NCI-H128 (cell line): ENCODE results near the gene OTOGL.
"Not testable (repeated sequence)": the region's sequence is repeated elsewhere in the genome, so short reads cannot be mapped to it uniquely, and the experiment has no call there.

Source experiments
- DNase-seq: peaks from one replicate; lab custom pipeline; 2025; ENCODE audit not compliant: unreplicated experiment; lab: John Stamatoyannopoulos, UW

OTOGL gene, protein sequence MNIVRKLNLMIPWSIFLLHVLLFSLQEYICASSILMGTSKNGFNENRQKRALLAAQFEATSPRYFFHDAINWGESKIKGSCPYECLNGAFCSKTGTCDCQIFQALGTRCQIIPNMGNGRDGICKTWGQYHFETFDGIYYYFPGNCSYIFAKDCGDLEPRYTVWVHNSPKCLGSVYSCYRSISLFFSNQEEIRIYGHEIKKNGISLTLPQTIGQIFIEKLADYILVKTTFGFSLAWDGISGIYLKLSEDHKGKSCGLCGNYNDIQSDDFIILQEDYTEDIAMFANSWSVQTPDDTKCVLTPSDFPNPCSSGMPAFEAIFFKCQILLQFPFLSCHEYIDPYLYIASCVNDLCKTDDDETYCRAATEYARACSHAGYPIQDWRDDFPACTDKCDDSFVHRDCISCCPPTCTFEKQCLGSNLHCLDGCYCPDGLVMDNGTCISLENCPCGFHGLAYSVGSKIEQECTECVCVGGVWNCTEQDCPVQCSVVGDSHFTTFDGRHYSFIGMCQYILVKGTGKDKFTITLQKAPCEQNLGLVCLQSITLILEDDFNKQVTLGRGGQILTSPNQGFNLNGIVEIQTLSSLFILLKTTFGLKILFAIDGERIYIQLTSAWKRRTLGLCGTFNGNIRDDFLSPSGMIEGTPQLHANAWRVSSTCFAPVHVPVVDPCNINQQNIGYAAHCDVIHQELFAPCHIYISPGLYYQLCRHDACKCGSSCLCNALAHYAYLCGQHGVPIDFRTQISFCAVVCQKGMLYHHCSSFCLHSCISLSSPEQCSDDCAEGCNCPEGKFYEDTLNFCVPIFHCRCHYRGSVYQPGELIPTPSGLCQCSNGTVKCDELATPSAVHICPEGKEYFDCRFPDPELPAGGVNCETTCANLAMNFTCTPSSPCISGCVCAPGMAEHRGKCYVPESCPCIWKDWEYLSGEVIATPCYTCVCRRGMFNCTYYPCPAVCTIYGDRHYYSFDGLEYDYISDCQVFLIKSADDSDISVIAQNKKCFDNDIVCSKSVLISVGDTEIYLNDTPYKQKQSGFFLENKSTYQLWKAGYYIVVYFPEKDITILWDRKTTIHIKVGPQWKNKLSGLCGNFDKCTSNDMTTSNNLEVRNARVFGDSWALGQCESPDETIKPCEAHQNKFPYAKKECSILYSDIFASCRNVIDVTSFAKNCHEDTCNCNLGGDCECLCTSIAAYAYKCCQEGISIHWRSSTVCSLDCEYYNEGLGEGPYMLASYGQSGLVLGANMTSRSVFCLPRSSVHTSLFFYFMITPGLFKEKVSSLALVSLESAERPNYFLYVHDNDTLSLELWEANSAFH (N-terminal part only)

DNA sequence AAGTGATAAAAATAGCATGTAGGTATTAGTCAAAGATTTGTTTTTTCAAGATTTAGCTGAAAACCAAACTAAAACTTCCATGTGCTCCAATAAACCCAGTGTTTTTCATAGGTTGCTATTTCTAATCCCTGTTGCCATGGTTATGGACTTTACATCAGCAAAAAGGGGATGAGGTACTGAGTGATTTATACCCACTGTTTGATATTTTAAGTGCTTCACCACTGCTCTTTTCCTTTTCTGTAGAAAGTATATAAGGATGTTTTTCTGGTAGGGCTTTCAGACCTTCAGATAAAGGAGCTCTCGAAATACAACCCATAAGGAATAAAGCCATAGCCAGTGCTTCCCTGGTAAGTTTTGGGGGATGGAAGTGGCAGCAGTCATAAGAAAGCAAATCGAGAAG lies at the start of gene OTOGL:
Gene OTOGL, plus strand, starts transcription at position 279 of the 400 bp plus-strand sequence. CDS start 109,895 bp downstream, outside the sequence.
- no peak for DNase-seq

DNA sequence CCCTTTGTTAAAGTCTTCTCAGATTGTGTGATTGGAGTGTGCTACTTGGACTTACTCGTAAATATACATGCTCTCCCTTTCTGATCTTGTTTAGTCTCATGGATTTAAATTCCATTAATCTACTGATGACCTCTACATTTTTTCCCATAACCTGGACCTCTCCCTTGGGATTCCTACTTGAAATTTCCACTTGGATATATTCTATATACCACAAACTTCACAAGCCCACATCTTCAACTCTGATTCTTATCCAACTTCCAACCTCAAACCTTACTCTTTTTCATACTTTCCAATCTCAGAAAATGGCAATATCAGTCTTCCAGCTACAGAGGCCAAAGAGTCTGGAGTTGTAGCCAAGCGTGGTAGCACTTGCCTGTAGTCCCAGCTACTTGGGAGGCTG lies 49.1 kb upstream of the OTOGL start:
- no peak for DNase-seq

DNA sequence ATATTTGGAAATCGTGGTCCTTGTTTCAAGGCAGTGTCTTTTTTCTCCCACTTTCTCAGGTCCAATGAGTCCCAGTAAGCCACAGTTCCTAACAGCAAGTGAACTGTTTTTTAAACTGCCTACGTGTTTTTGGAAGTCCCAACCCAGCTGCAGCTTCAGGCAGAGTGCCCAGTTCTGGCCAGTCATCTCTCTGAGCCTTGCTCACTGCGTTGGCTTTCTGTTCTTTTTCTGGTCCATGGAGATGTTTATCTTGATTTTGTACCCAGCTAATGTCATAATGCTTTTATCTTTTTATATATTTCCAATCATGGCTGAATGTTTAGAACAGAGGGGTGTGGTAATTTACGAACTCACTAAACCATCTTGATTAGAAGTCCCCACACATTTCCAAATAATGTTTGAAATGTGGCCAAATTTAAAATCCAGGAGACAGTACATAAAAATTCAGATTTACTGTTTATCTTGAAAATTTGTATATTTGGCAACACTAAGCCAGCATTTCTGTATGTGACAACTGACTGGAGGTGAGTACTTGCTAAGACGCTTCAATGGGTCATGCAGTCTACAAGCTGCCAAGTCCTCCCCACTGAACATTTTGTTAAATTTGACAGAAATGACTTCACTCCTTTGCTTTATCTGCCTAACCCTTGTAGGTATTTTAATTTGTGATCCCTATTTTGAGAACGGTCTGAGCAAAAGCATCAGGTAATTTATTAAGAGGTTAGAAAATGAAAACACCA lies 46.1 kb upstream of the OTOGL start:
- DNase-seq = no peak

DNA sequence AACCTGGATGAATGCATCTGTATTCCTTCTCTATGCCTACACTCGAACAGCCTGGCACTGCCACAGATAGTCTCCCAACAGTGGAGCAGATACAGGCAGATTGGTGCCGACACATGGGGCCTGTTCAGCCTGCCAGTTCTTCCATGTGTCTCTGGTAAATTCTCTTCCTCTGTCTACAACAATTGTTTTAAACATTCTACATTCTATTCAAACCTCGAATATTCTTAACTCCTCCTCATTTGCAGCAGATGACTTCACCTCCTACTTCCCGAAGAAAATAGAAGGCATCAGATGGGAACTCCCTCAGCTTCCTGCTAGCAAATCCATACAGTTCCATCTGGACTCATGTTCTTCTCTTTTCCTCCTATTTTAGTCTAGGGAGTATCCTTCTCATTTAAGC lies 43.1 kb upstream of the OTOGL start:
- no peak for DNase-seq

DNA sequence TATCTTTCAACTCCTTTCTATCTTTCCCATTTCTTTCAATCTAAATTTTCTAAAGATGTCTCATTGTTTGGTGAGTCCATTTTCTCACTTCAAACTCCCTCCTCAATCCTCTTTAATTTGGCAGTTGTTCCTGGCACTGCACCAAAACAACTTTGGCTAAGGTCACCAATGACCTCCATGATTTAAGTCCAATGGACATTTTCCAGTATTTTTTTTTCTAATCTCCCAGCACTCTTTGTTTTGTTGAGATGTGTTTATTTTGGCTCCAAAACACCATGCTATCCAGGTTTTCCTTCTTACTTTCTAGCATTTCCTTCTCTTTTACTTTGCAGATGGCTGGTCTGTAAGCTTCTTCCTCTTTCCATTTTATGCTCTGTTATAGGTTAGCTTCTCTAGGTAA lies 42.5 kb upstream of the OTOGL start:
- no peak for DNase-seq

DNA sequence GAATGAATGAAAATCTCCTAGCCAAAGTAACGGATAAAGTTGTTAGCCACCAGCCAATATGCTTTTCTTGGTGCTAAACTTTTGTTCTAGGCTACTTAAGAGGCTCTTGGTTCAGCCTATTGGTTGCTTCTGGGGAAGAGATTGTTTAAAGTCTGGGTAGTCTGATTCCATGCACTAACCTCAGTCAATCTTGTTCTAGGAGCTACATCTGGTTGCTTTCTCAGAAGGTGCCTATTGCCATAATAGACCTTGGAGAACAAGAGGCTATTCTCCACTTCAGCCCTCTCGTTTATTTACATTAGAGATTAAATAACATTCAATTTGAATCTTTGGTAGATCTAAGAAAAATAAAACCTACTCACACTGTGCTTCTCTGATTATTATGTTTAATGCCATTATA lies 40.8 kb upstream of the OTOGL start:
- no peak for DNase-seq

DNA sequence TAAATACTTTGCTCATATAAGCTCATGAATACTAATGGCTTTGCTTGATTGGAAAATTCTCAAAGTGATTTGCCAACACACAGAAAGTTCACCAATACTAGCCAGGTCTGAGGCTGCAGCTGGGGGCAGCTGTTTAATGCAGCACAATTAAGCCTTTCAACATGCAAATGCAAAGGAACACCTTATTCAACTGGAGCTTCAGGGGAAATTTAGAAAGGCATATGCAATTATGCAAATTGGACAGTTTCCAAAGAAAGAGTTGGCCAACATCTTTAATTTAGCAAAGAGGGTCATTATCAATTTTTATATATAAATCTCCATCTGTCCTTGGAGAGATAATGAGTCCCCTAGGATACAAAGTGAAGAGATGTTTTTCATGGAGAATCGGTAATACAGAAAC lies 40.2 kb upstream of the OTOGL start:
- DNase-seq = no peak

DNA sequence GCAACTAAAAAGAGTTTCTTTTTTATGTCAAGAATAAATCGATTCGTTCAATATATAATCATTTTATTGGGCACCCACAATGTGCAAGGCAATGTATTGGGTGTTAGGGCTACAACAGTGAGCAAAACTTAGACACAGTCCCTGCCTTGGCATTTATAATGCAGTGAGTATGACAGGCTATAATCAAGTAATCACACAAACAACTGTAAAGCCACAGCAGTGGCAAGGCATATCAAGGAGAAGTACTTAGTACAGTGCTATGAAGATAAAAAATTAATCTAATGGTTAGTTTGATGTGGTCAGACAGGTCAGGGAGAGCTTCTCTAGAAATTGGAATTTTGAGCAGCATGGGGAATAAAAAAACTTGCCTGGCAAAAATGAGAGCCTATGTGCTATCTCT lies 39.5 kb upstream of the OTOGL start:
- no peak for DNase-seq

DNA sequence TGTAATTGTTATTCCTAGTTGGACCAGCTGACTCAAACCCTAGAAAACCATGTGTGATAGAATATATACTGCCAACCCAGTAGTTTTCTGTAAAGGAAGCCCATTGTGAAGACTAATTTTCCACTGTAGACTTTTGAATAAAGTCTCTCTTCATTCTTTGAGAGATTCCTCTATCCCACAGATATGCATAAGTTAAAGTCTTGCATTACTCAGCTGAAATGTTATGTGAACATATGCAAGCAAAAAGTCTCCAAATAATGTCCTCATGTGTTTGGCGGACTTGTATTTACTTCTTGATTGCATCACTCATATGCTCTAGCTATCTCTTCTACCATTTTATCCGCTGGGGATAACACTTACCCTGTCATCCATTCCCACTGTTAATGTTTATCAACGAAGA lies 35.1 kb upstream of the OTOGL start:
- no peak for DNase-seq

DNA sequence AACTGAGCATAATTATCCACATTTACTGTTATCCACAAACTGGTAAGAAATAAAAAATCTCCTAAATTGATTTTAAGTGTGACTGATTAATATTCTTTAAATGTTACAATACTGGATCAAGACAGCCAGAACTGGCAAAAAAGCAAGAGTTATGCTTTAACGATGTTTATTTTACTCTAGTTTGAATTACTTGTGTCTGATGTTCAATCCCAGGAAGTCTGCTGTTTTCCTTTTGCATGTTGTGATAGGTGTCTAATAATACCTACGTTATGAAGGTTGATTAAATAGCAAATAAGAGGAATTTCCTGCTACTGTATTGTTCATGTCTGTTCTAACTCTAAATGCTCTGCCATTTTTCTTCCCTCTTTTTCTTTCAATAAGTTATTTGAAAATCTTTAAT lies 34.4 kb upstream of the OTOGL start:
- no peak for DNase-seq

DNA sequence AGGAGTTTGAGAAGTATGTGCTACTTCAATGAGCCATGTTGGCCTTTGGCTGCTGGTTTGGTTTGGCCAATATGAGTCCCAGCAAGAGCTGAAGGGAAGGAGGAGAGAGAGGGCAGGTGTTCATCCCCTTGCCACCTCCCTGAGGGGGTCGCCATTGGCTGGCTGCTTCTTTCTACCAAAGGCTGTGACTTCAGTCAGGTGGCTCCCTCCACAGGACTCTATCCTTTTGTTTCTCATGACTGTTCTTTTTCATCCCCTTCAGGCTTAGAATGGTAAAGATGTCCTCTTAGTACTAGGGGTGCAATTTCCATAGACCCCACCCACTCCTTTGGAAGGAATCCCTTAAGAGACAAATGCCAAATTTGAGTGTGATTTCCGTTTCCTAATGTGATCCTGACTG lies 31.2 kb upstream of the OTOGL start:
- no peak for DNase-seq

DNA sequence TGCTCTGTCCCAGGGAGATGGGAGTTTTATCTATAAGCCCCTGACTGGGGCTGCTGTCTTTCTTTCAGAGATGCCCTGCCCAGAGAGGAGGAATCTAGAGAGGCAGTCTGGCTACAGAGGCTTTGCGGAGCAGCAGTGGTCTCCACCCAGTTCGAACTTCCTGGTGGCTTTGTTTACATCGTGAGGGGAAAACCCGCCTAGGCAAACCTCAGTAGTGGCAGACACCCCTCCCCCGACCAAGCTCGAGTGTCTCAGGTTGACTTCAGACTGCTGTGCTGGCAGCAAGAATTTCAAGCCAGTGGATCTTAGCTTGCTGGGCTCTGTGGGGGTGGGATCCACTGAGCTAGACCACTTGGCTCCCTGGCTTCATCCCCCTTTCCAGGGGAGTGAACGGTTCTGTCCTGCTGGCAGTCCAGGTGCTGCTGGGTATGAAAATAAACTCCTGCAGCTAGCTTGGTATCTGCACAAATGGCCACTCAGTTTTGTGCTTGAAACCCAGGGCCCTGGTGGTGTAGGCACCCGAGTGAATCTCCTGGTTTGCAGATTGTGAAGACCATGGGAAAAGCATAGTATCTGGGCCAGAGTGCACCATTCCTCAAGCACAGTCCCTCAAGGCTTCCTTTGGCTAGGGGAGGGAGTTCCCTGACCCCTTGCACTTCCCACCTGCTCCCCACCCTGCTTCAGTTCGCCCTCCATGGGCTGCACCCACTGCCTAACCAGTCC lies 15.3 kb upstream of the OTOGL start:
- not testable (repeated sequence) for DNase-seq

DNA sequence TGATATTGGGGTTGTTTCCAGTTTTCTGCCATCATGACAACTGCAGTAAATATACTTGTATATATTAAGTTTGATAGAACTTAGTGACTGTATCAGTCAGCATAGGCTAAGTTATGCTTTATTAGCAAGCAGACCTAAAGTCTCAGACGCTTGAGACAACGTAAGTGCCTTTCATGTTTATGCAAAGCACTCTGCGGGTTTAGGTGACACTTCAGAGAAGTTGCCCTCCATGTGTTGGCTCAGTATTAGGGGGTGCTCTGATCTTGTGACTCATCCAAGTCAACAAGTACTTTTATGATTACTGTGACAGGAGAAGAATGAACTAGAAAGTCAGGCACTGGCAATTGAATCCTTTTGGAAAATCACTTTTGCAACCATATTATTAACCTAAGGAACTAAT lies 13.3 kb upstream of the OTOGL start:
- DNase-seq = no peak

DNA sequence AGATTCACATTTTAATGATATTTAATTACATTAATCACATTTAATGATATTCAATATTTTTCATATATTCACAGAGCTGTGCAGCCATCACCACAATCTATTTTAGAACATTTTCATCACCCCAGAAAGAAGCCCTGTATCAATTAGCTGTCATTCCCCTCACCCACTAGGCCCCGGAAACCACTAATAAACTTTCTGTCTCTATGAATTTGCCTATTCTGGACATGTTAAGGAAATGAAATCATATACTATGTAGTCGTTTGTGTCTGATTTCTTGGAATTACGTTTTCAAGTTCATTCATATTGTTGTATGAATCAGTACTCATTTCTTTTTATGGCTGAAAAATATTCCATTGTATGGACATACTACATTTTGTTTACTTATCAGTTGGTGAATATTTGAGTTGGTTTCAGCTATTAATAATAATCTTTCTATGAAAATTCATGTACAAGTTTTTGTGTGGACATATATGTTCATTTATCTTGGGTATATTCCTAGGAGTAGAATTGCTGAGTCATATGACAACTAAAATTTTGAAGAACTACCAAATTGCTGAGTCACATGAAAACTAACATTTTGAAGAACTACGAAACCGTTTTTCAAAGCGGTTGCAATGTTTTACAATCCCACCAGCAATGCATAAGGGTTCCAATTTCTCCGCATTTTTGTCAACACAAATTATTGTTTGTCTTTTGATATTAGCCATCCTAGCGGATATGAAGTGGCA lies 11.7 kb upstream of the OTOGL start:
- DNase-seq = no peak

DNA sequence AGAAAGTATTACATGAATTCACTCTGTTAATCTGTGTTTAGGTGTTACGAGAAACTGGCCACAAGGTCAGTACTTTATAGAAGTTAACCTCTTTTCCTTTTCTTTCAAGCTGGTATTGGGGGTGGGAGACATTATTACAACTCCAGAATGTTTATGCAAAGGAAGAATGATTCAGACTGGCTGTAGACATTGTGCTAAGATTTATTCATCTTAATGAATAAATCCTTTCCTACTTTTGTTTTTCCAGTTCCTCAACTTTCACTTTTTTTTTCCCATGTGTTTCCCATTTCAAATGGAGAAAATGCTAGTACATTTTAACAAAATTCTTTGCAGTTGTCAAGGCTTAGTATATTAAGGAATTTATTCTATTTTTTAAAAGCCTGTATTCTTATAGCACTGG lies 1.3 kb downstream of the OTOGL start:
- DNase-seq = no peak

DNA sequence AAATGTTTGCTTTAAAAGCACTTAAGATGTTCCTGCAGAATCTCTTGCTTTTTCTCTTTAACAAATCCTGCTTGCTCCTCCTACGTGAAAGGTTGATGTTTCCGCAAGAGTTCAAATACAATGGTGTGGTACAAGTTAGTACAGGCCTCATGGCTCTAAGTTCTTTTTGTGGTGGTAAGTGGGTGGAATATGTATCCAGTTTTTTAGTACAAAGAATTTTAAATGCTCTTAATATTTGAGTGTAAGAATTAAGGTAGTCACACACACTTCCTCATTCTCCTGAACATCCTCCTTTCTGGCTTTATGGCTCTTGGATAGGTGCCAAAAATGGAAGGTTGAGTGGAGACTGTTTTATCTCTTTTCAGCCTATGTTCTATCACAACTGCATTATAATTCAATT lies 1.8 kb downstream of the OTOGL start:
- DNase-seq = no peak

DNA sequence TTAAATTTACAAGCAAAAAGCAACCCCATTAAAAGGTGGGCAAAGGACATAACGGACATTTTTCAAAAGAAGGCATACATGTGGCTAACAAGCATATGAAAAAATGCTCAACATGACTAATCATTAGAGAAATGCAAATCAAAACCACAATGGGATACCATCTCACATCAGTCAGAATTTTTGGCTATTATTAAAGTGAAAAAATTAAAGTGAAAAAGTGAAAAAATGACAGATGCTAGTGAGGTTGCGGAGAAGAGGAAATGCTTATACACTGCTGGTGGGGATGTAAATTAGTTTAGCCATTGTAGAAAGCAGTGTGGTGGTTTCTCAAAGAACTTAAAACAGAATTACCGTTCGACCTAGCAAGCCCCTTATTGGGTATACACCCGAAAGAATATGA lies 7.9 kb downstream of the OTOGL start:
- DNase-seq = no peak

DNA sequence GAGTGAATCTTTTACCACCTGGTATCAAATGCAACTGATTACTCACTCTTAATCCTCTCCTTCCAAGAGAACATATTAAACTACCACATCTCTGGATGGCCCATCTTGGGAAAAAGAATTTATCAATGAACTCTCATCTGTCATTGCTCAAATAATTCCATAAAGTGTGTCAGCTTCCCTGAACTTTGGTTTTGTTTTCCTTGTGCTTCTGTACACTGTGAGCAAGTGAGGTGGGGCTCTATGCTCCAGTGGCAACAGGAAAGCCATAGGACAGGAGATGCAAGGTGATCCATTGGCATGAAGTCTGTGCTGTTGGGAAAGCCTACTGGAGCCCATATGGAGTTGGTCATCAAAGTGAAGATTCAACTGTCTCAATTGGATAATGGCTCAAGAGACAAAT lies 17.4 kb downstream of the OTOGL start:
- DNase-seq = no peak

DNA sequence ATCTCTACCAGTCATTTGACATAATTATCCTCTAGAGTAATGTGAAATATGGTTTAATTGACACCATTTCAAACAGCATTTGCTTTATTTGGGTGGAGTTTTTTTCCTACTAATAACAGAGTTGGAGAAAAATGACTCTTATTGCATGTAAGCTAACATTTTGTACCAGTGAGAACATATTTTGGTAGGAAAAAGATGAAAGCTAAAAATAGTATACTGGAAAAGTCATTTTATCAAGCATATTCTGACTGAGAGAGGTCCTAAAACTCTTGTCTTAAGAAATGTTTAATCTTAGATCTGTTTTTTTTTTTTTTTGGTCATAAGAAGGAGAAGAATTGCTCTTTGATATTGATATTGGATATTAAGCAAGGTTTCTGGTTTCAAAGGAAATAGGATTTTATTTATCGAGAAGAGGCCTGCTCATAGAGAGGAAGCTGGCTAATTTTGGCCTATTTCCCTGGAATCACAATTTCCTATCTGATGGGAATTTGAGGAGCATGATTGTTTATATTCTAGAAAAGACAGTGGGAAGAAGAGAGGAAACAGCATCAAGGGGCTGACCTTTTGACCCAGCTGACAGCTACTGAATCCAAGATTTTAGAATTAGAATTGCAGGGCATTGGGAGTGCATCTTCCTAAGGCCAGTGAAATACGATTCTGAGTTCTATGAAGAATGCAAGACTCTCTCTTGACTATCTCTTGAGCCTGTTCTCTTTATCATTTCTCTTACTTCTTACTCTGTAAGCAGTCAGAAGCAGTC lies 19.4 kb downstream of the OTOGL start:
- DNase-seq = no peak
